Suprapubic skin (tissue), 4 donors: ENCODE data around the gene CSGALNACT2. TPM values are rescaled to one million over a fixed set of nuclear protein-coding genes. Genes with fewer than 3 reads are reported as not detected.
A peak's percentile ranks its signal among the peaks of the same experiment; 100 is the strongest.

ENCODE experiments used
- DNase-seq, 2 donors: peaks; one replicate each; pipeline ENCODE4 v3.0.0-alpha.2; 2019; ENCODE audit warnings: low spot score in 2 of 2
- H3K27ac ChIP-seq: fragments of 200-600 bp; sonication (generic); one replicate; pipeline ENCODE4 v1.5.1; 2019
- H3K27me3 ChIP-seq: fragments of 200-600 bp; sonication (generic); one replicate; pipeline ENCODE4 v1.5.1; 2019
- H3K36me3 ChIP-seq: fragments of 200-600 bp; sonication (generic); one replicate; pipeline ENCODE4 v1.5.1; 2019
- H3K4me1 ChIP-seq: fragments of 200-600 bp; sonication (generic); one replicate; pipeline ENCODE4 v1.5.1; 2019
- H3K4me3 ChIP-seq: fragments of 200-600 bp; sonication (generic); one replicate; pipeline ENCODE4 v1.5.1; 2019; ENCODE audit warnings: mild to moderate bottlenecking
- H3K9me3 ChIP-seq: fragments of 200-600 bp; sonication (generic); one replicate; pipeline ENCODE4 v1.5.1; 2019
- EP300 ChIP-seq: sonication (generic); formaldehyde crosslinking; IDR thresholded peaks from one replicate; pipeline ENCODE4 v1.6.1; 2017; ENCODE audit warnings: antibody characterized with exemption
- POLR2A ChIP-seq, 2 donors: fragments of 450-650 bp; IDR thresholded peaks; one replicate each; pipeline ENCODE4 v1.6.1; 2017; ENCODE audit warnings: antibody characterized with exemption in 2 of 2, mild to moderate bottlenecking in 2 of 2, moderate library complexity in 2 of 2
- POLR2AphosphoS5 ChIP-seq, 3 donors: sonication (generic); formaldehyde crosslinking; IDR thresholded peaks; one replicate each; pipeline ENCODE4 v1.6.1; 2017; ENCODE audit warnings: antibody characterized with exemption in 3 of 3
- WGBS: methylation state at CpG from one replicate; pipeline ENCODE4 v1.1.5; 2018; 5-methylcytosine and 5-hydroxymethylcytosine counted together
- total RNA-seq, 4 donors: library from RNA; depleted of rRNA; stranded (reverse); fragments of >200 nt; gene quantifications; one replicate each; pipeline ENCODE4 v1.1.0, GENCODE V29; 2016
- TF ChIP-seq, protein P1 (sequence below), 2 donors: fragments of 200-600 bp in 1 of 2; fragments of 450-650 bp in 1 of 2; sonication (generic) in 1 of 2; IDR thresholded peaks; one replicate each; pipeline ENCODE4 v1.5.1; 2016 to 2019; ENCODE audit warnings: antibody characterized with exemption in 2 of 2, mild to moderate bottlenecking in 1 of 2, moderate library complexity in 1 of 2

The CSGALNACT2 gene
- total RNA-seq, 4 donors from 2014 or later, result 10.1 to 15.5 (median 13.9) TPM

DNA sequence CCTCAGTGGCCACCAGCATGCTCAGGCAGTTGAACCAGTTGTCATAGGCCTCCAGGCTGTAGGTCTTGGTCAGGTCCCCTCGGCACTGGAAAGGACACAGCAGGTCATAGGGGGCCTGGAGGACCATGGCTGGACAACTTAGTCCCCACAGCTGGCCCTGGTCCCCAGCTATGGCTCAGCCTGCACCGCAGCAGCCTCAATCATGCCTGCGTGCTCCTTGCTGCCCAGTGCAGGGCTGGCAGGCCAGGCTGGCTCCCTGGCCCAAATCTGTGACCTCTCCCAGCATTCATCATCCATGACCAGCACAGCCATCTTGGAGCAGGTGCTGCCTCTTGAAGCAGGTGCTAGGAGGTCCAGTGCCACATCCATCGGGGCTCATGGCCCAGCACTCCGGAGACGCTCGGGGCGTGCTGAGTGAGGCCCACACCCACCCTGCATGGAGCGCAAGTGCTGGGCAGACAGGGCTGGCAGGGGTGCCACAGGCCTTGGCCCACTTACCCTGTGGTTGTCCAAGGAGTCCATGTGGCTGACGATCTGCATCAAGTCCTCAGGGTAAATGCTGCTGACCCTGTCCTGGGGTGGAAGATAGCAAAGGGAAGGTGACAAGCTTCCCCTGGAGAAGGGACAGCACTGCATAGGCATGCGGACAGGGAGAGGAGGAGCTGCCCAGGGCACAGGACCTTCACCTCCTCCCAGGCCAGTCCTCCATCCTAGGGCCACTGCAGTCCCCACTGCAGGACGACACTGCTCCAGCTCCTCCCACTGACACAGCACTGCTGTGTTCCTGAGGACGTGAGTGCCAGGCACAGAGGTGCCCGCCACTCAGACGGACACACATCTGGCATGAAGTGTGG is 61.7 kb downstream of the CSGALNACT2 start:
- H3K27me3 ChIP-seq, result no peaks in the 10 kb centered on the region
- no peak for TF ChIP-seq EP300
- TF ChIP-seq POLR2AphosphoS5 (IDR thresholded peaks at IDR 0.05), result no peak
- TF ChIP-seq POLR2A (IDR thresholded peaks at IDR 0.05), result no peak
- TF ChIP-seq, protein P1, sequence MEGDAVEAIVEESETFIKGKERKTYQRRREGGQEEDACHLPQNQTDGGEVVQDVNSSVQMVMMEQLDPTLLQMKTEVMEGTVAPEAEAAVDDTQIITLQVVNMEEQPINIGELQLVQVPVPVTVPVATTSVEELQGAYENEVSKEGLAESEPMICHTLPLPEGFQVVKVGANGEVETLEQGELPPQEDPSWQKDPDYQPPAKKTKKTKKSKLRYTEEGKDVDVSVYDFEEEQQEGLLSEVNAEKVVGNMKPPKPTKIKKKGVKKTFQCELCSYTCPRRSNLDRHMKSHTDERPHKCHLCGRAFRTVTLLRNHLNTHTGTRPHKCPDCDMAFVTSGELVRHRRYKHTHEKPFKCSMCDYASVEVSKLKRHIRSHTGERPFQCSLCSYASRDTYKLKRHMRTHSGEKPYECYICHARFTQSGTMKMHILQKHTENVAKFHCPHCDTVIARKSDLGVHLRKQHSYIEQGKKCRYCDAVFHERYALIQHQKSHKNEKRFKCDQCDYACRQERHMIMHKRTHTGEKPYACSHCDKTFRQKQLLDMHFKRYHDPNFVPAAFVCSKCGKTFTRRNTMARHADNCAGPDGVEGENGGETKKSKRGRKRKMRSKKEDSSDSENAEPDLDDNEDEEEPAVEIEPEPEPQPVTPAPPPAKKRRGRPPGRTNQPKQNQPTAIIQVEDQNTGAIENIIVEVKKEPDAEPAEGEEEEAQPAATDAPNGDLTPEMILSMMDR (IDR thresholded peaks at IDR 0.05), result no peak
- peaks cover 15% of the 10 kb centered on the region for H3K4me1 ChIP-seq
- no peaks in the 10 kb centered on the region for H3K36me3 ChIP-seq
- no peak overlapping the region for H3K27ac ChIP-seq
- WGBS, result 94% methylated on average over 4 of the region's 15 CpGs
- no peaks in the 10 kb centered on the region for H3K9me3 ChIP-seq
- H3K4me3 ChIP-seq, result no peak overlapping the region
- DNase-seq, result no peak

DNA sequence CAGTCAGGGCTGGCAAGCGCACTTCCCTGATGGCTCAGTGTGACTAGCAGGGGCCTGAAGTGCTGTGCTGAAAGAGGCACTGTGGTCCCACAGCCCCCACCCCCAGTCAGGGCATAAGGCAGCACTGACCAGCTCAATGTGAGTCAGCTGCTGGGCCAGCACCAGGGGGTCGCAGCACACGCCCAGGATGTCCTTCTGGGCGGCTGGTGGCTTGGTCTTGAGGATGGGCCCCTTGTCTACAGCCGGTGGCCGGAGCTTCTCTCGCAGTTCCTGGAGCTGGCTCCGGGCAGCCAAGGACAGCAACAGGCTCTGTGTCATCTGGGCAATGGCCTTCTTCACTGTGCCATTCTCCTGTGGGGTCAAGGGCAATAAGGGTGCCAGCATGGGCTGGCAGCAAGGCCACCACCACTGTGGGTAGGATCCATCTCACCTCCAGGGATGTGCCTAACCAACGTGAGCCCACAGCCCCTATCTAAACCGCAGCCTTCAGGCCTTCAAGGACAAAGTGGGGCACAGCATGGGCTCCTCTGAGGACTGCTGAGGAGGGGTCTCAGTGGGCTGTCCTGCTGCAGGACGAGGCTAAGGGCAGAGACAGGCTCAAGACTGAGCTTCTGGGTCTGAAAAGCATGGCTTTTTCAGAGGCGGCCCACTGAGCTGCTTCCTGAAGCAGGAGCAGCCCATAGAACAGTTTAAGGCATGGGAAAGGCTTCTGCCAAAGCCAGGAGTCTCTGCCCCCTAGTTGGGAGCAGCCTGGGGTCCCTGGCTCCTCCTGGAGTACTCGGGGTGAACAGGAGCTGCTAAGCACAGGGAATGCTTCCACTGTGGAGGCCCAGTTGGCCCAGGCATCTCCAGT is 62.5 kb downstream of the CSGALNACT2 start:
- Histone ChIP-seq H3K4me3 (no peak overlapping the region), H3K36me3 (no peaks in the 10 kb centered on the region), H3K9me3 (no peaks in the 10 kb centered on the region), H3K27ac (no peak overlapping the region), H3K27me3 (no peaks in the 10 kb centered on the region), H3K4me1 (peaks cover 14% of the 10 kb centered on the region)
- TF ChIP-seq POLR2A (IDR thresholded peaks at IDR 0.05) (no peak), EP300 (no peak), POLR2AphosphoS5 (IDR thresholded peaks at IDR 0.05) (no peak)
- TF ChIP-seq, protein P1 (IDR thresholded peaks at IDR 0.05), result no peak
- 83% methylated on average over 5 of the region's 13 CpGs for WGBS
- no peak for DNase-seq

DNA sequence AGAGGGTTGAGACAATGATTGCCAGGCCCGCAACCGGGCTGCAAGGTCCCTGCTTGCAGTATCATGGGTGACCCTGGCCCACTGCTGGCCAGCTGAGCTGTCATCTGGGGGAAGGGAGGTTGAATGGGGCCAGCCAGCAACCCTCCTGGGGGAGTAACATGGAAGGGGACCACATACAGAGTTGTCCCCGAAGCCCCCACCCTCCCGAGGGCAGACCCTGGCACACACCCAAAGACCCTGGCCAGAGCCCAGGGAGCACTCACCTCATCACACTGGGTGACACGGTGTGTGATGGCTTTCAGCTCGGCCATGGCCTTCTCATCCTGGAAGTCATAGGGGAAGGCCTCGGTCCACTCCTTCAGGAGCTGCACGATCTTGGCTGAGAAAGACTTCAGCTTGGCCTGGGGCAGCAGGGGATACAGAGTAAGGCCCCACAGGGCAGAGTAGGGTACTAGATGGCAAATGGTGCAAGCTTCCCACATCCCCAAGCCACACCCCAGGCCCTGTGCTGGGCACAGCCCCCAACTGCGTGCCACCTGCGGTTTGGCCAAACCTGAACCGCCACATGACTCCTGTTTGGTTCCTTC is 63.4 kb downstream of the CSGALNACT2 start:
- H3K4me1 ChIP-seq, result peaks cover 14% of the 10 kb centered on the region
- no peaks in the 10 kb centered on the region for H3K36me3 ChIP-seq
- TF ChIP-seq, protein P1 (IDR thresholded peaks at IDR 0.05), result no peak
- no peak for TF ChIP-seq EP300
- no peak for TF ChIP-seq POLR2A (IDR thresholded peaks at IDR 0.05)
- TF ChIP-seq POLR2AphosphoS5 (IDR thresholded peaks at IDR 0.05), result no peak
- WGBS, result 83% methylated on average over 6 of the region's 11 CpGs
- no peak overlapping the region for H3K27ac ChIP-seq
- no peaks in the 10 kb centered on the region for H3K9me3 ChIP-seq
- DNase-seq, result no peak
- peak overlapping the region; percentile 50 for H3K4me3 ChIP-seq
- H3K27me3 ChIP-seq, result no peaks in the 10 kb centered on the region

GRCh38 chr10:43202224-43202656 is 64.0 kb downstream of the CSGALNACT2 start:
- Histone ChIP-seq H3K27ac (no peak overlapping the region), H3K9me3 (no peaks in the 10 kb centered on the region)
- peak; percentile 64 to 76 for DNase-seq

More at GRCh38 chr10:43202224-43202656, 64.0 kb downstream of the CSGALNACT2 start:
- no peaks in the 10 kb centered on the region for H3K27me3 ChIP-seq
- H3K4me1 ChIP-seq, result peaks cover 14% of the 10 kb centered on the region
- TF ChIP-seq POLR2AphosphoS5 (IDR thresholded peaks at IDR 0.05) (no peak), POLR2A (IDR thresholded peaks at IDR 0.05) (no peak)
- TF ChIP-seq, protein P1 (IDR thresholded peaks at IDR 0.05), result peak in 1 of 2 donors; percentile 55
- 6% methylated on average over 29 of the region's 29 CpGs for WGBS
- H3K36me3 ChIP-seq, result no peaks in the 10 kb centered on the region
- H3K4me3 ChIP-seq, result peak overlapping the region; percentile 50
